Choroid plexus epithelial cell (primary cell): Measurements from ENCODE around the gene BPIFA1.

ENCODE experiments used
- DNase-seq: peaks from one replicate; pipeline ENCODE4 v3.0.0-alpha.2; 2010; ENCODE audit warnings: low read depth
- H3K4me3 ChIP-seq: 2 replicates; pipeline ENCODE4 v1.5.1; 2011; ENCODE audit warnings: low read depth, mild to moderate bottlenecking, control low read depth, low read length, moderate library complexity
- TF ChIP-seq, protein P1 (sequence below): conservative IDR thresholded peaks from 2 replicates; pipeline ENCODE4 v1.5.1; 2011; ENCODE audit warnings: low read depth, mild to moderate bottlenecking, control low read depth, inconsistent platforms, low read length, moderate library complexity

BPIFA1 gene

DNA sequence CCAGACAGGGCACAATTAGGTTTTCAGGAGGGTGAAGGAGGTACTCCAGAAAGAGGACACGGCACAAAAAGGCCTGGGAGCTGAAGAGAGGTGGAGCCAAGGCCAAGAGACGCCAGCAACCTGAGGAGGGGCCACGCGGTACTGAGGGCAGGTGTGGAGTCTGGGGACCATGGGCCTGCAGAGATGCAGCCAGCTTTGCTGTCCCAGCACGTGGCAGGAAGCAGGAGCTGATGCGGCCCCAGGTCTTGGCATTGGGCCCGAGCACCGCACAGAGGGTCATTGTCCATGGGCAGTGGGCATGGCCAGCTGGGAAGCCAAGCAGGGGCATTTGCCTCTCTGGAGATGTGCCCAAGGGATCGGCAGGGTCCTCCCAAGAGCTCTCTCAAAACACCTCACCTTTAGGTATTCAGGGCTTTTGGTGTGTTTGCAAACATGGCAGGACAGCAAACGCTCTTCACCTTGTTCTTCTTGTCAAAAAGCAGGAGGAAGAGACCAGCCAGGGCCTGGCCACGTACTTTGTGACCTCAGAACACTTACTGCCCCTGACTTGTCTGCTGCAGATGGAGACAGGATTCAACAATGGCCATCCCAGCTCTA, 45.9 kb downstream of the BPIFA1 start:
- DNase-seq: no peak
- H3K4me3 ChIP-seq: no peak overlapping the region
- TF ChIP-seq, protein P1, sequence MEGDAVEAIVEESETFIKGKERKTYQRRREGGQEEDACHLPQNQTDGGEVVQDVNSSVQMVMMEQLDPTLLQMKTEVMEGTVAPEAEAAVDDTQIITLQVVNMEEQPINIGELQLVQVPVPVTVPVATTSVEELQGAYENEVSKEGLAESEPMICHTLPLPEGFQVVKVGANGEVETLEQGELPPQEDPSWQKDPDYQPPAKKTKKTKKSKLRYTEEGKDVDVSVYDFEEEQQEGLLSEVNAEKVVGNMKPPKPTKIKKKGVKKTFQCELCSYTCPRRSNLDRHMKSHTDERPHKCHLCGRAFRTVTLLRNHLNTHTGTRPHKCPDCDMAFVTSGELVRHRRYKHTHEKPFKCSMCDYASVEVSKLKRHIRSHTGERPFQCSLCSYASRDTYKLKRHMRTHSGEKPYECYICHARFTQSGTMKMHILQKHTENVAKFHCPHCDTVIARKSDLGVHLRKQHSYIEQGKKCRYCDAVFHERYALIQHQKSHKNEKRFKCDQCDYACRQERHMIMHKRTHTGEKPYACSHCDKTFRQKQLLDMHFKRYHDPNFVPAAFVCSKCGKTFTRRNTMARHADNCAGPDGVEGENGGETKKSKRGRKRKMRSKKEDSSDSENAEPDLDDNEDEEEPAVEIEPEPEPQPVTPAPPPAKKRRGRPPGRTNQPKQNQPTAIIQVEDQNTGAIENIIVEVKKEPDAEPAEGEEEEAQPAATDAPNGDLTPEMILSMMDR: no peak

DNA sequence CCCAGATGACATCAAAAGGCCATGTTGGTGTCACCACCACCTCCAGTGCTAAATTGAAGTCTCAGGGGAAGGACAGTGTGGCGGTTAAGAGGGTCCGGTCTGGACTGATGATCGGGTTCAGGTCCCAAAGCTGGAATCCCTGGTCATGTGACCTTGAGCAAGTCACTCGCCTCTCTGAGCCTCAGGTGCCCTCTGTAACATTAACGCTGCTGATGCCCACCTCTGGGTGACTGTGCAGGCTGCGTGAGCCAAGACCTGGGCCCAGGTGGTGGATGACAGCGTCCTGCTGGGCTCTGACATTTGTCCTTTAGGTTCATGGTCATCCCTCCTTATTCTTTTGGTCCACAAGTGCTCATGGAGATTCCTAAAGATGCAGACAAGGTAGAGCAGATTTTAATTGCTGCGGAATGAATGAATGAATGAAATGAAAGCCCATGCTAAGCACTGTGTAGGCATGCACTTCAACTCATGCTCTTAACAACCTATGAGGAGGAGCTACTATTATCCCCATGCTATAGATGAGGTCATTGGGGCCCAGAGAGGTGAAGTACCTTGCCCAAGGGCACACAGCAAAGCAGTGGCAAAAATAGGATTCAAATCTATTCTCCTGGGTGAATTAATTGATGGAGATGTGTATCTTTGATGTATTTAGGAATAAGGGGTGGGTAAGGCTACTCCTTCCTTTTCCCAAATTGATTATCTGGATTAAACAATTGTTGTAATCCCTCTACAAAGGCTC, 46.6 kb downstream of the BPIFA1 start:
- H3K4me3 ChIP-seq: no peak overlapping the region
- no peak for DNase-seq
- TF ChIP-seq, protein P1: no peak

DNA sequence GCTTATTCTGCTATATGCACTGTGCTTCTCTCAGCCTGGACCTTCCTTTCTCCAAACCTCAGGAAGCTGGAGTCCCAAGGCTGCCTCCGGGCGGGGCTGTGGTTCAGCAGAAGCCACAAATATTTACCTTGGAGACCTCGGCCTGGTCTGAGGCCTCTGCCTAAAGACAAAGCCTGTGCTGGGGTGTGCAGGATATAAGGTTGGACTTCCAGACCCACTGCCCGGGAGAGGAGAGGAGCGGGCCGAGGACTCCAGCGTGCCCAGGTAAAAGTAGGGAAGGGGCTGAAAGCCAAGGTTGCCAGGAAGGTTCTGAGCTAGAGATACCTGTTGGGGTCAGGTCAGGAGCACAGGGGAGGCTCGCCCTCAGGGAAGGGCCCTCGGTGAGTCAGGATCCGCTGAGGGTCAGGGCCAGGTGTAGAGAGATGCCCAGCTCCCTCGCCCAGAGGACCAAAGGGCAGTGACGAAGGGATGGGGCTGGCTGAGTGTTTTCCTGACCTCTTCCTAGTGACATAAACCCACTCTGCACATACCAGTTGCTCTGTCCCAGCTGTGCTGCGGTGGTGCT, 47.3 kb downstream of the BPIFA1 start, which contains the start of gene BPIFB1:
TSS of gene BPIFB1 (plus strand) at position 224 of the 565 bp plus-strand sequence. CDS start 2,860 bp downstream, outside the sequence.
- DNase-seq: no peak
- TF ChIP-seq, protein P1: no peak
- no peak within 1 kb of the TSS for H3K4me3 ChIP-seq

DNA sequence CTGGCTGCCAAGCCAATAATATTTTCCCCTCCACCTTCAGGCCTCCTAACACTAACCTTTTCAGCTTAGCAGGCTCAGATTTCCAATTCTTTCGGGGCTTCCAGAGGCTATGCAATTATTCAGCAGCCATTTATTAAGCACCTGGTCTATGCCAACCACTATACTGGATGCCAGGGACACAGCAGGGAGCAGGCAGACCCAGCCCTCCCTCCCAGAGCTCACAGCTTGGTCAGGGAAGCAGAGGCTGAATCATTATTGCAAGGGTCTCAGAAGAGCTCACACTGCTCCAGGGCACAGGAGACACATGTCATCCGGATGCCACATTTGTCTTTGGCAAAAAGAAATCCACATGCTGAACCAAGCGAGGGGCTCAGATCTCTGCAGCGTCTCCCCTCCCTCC, 48.5 kb downstream of the BPIFA1 start:
- TF ChIP-seq, protein P1: no peak
- no peak for DNase-seq
- no peak overlapping the region for H3K4me3 ChIP-seq

DNA sequence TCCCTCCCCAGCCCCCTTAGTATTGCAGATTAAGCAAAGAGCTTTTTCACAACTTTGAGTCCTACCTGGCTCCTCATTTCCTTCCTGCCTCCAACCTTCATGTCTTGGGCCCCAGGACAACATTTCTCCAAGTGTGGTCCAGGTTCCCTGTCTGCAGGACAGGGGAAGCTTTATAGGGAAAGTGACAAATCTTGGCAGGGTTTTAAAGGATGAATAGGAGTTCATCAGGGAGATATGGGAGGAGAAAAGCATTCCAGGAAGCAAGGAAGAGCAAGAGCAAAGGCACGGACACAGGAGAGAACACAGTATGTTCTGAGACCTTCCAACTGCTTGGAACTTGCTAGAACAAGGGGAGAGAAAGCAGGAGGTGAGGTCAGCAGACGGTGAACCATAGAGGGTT, 49.1 kb downstream of the BPIFA1 start:
- DNase-seq: no peak
- TF ChIP-seq, protein P1: no peak
- no peak overlapping the region for H3K4me3 ChIP-seq

DNA sequence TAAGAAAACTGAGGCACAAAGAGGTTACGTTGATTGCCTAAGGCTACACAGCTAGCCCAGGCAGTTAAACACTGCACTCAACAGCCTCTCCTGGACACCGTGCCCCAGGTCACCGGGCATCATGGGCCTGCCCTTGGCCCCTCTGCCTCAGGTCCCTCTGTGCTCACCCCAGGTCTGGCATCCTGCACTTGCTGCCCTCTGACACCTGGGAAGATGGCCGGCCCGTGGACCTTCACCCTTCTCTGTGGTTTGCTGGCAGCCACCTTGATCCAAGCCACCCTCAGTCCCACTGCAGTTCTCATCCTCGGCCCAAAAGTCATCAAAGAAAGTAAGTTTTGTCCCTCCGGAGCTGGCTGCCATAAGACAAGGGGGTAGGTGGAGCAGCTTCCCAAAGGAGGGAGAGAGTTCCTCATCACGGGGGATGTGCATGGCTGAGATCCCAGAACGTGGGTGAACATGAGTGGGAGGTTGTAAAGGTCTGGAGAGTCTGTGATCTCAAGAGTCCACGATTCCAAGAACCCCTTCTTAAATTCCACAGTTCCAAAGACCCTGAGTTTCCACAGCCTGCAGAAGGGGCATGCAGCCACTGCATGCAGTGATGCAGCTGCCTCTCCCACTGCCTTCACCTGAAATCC, 50.2 kb downstream of the BPIFA1 start:
- TF ChIP-seq, protein P1: no peak
- no peak for DNase-seq
- no peak overlapping the region for H3K4me3 ChIP-seq
